Liver (tissue), 9 donors: Measurements from ENCODE around the gene DOCK1. TPM values are rescaled to one million over a fixed set of nuclear protein-coding genes. Genes with fewer than 3 reads are reported as not detected.

Experiments
- DNase-seq: peaks from one replicate; pipeline ENCODE4 v3.0.0-alpha.2; 2017; ENCODE audit warnings: low spot score
- H3K27ac ChIP-seq, 2 donors: one replicate each; pipeline ENCODE4 v1.7.0; 2013; ENCODE audit warnings: inconsistent platforms in 2 of 2, low read length in 2 of 2, control low read depth in 1 of 2, low read depth in 1 of 2, mild to moderate bottlenecking in 1 of 2
- H3K27me3 ChIP-seq, 4 donors: one replicate each; pipeline versions ENCODE4 v1.6.1 to v1.7.0; 2013; ENCODE audit warnings: low read length in 3 of 4, inconsistent platforms in 1 of 4, mild to moderate bottlenecking in 1 of 4, moderate library complexity in 1 of 4; ENCODE audit not compliant: control insufficient read depth in 4 of 4, insufficient read depth in 4 of 4
- H3K36me3 ChIP-seq, 4 donors: one replicate each; pipeline versions ENCODE4 v1.6.1 to v1.7.0; 2013; ENCODE audit warnings: low read length in 3 of 4, mild to moderate bottlenecking in 3 of 4, low read depth in 1 of 4, moderate library complexity in 1 of 4; ENCODE audit not compliant: control insufficient read depth in 4 of 4, insufficient read depth in 3 of 4
- H3K4me1 ChIP-seq, 4 donors: one replicate each; pipeline versions ENCODE4 v1.6.1 to v1.7.0; 2013; ENCODE audit warnings: low read length in 3 of 4, mild to moderate bottlenecking in 3 of 4, moderate library complexity in 1 of 4; ENCODE audit not compliant: control insufficient read depth in 4 of 4, insufficient read depth in 4 of 4
- H3K4me3 ChIP-seq, 3 donors: one replicate each; pipeline versions ENCODE4 v1.6.1 to v1.7.0; 2013; ENCODE audit warnings: low read length in 3 of 3, control low read depth in 1 of 3, low read depth in 1 of 3, mild to moderate bottlenecking in 1 of 3
- H3K9ac ChIP-seq, 2 donors: one replicate each; pipeline ENCODE4 v1.7.0; 2013; ENCODE audit warnings: low read length in 2 of 2, mild to moderate bottlenecking in 2 of 2, moderate library complexity in 2 of 2, control low read depth in 1 of 2, low read depth in 1 of 2
- H3K9me3 ChIP-seq, 4 donors: one replicate each; pipeline versions ENCODE4 v1.6.1 to v1.7.0; 2013; ENCODE audit warnings: low read length in 3 of 4; ENCODE audit not compliant: control insufficient read depth in 4 of 4
- ATF3 ChIP-seq: IDR thresholded peaks from 2 replicates; pipeline ENCODE4 v1.6.1; 2016; ENCODE audit warnings: antibody characterized with exemption
- HNF4G ChIP-seq: IDR thresholded peaks from 2 replicates; pipeline ENCODE4 v1.6.1; 2016; ENCODE audit warnings: antibody characterized with exemption
- JUND ChIP-seq, 2 donors: IDR thresholded peaks; 2 replicates each; pipeline ENCODE4 v1.6.1; 2016; ENCODE audit warnings: antibody characterized with exemption in 2 of 2
- RAD21 ChIP-seq, 2 donors: IDR thresholded peaks; 2 replicates each; pipeline ENCODE4 v1.6.1; 2016; ENCODE audit warnings: antibody characterized with exemption in 2 of 2, mild to moderate bottlenecking in 2 of 2
- RXRA ChIP-seq, 2 donors: IDR thresholded peaks; 2 replicates each; pipeline ENCODE4 v1.6.1; 2017 to 2018; ENCODE audit warnings: antibody characterized with exemption in 2 of 2, mild to moderate bottlenecking in 1 of 2
- TAF1 ChIP-seq: conservative IDR thresholded peaks from 2 replicates; pipeline ENCODE4 v1.6.1; 2016; ENCODE audit warnings: antibody characterized with exemption, mild to moderate bottlenecking
- WGBS: extraction: QIAGEN DNeasy Blood & Tissue Kit; methylation state at CpG from one replicate; pipeline ENCODE4 v1.1.7; 2013; 5-methylcytosine and 5-hydroxymethylcytosine counted together
- polyA plus RNA-seq, 2 donors: library from polyadenylated mRNA; stranded (reverse) in 1 of 2; unstranded in 1 of 2; fragments of 200-250 nt in 1 of 2; fragments of >200 nt in 1 of 2; fragmentation: Nextera tagmentation in 1 of 2; extraction: Ambion mirVana in 1 of 2; gene quantifications; one replicate each; pipeline versions ENCODE4 v1.2.1 to v1.2.3, GENCODE V29; 2013 to 2015
- total RNA-seq, 2 donors: library from RNA; depleted of rRNA; stranded (reverse); fragments of >200 nt; gene quantifications; one replicate each; pipeline ENCODE4 v1.2.3, GENCODE V29; 2014
- TF ChIP-seq, protein P1 (sequence below): IDR thresholded peaks from 2 replicates; pipeline ENCODE4 v1.6.1; 2016; ENCODE audit warnings: antibody characterized with exemption
- donor health status: healthy.
- donor health status: healthy.
- donor health status: healthy.
- donor health status: healthy.
- donor health status: healthy.

The DOCK1 gene
- total and polyA plus RNA-seq, 4 donors, result 3.8 to 28.8 (median 9.1) TPM

- no peak for DNase-seq
- Histone ChIP-seq H3K9me3 (no peaks in the 10 kb centered on the region), H3K4me3 (no peak overlapping the region), H3K27ac (no peak overlapping the region), H3K27me3 (no peaks in the 10 kb centered on the region), H3K36me3 (peaks cover 0 to 2% (median 0%) of the 10 kb centered on the region in 4 donors), H3K4me1 (no peaks in the 10 kb centered on the region), H3K9ac (no peak overlapping the region)
- WGBS, result 98% methylated on average over 6 of the region's 6 CpGs
- TF ChIP-seq JUND (IDR thresholded peaks at IDR 0.05), result no peak
Measured at GRCh38 chr10:127275272-127275671, 370.0 kb downstream of the DOCK1 start.

DNA sequence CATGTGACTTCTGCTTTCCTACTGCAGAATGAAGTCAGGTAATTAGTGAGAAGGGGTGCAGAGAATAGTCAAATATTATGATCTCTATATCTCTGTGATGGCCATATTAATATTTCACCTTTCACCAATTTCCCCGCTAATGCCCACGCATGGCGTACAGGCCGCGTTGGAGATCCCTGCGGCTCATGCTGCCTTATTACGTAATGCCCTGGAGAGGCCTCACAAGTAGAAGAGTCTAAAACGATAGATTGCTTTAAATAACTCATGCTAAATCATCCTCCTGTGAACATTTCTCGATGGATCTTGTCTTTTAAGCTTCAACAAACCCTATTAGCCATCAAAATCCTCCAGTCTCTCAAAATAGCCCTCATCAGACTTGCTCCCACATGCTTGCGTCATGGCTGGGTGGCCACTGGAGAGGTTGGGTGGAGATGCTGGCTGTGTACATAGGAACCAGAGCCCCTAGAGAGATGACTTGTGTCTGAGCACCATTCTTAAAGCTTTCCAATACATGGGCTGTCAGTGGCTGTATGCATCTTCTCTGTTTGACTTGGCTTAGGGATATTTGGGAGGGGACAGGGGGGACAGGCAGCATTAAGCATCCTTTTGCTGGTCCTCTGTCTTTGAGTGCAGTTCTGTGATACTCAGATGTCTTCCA lies 370.7 kb downstream of the DOCK1 start:
- no peak for DNase-seq
- 96% methylated on average over 10 of the region's 10 CpGs for WGBS
- Histone ChIP-seq H3K27ac (no peak overlapping the region), H3K27me3 (no peaks in the 10 kb centered on the region), H3K9me3 (no peaks in the 10 kb centered on the region), H3K36me3 (peaks cover 0 to 5% (median 0%) of the 10 kb centered on the region in 4 donors), H3K9ac (no peak overlapping the region), H3K4me1 (no peaks in the 10 kb centered on the region), H3K4me3 (no peak overlapping the region)
- TF ChIP-seq, protein P1, sequence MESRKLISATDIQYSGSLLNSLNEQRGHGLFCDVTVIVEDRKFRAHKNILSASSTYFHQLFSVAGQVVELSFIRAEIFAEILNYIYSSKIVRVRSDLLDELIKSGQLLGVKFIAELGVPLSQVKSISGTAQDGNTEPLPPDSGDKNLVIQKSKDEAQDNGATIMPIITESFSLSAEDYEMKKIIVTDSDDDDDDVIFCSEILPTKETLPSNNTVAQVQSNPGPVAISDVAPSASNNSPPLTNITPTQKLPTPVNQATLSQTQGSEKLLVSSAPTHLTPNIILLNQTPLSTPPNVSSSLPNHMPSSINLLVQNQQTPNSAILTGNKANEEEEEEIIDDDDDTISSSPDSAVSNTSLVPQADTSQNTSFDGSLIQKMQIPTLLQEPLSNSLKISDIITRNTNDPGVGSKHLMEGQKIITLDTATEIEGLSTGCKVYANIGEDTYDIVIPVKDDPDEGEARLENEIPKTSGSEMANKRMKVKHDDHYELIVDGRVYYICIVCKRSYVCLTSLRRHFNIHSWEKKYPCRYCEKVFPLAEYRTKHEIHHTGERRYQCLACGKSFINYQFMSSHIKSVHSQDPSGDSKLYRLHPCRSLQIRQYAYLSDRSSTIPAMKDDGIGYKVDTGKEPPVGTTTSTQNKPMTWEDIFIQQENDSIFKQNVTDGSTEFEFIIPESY, result no peak
- no peak for TF ChIP-seq TAF1
- TF ChIP-seq RXRA (IDR thresholded peaks at IDR 0.05), result no peak
- TF ChIP-seq RAD21 (IDR thresholded peaks at IDR 0.05), result no peak
- no peak for TF ChIP-seq HNF4G

DNA sequence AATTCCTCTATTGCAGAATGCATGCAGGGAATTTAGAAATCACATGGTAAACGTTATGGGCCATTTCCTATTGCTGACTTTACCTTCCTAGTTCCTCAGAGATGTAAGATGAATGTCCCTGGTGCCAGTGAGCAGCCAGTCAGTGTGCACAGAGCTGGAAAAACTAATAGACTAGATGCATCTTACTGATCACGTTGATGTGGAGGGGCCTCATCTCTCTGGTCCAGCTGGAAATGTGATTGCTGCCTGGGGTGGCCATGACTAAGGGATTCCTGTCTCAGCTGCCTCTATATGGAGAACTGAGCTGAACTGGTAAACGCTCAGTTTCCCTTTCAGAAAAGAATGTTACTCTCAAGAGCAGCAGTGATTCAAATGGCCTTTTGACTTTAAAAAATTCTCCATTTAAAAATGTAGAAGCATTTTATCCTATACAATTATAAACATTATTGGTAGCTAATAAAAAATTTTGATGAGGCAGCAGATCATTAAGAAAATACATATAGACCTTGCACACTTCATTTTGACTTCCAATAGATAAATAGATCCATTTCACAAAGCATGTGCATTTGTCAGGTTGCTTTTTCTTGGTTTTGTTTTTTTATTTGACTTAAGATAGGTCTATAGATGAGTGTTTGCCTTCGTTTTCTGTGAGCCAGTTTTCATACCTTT lies 371.7 kb downstream of the DOCK1 start:
- TF ChIP-seq, protein P1, result no peak
- TF ChIP-seq HNF4G (no peak), RAD21 (IDR thresholded peaks at IDR 0.05) (no peak), ATF3 (no peak), RXRA (IDR thresholded peaks at IDR 0.05) (no peak), JUND (IDR thresholded peaks at IDR 0.05) (no peak)
- 75% methylated on average over 4 of the region's 4 CpGs for WGBS

More for the DNA sequence above, 371.7 kb downstream of the DOCK1 start:
- Histone ChIP-seq H3K9ac (no peak overlapping the region), H3K36me3 (peaks cover 0 to 5% (median 0%) of the 10 kb centered on the region in 4 donors), H3K9me3 (no peaks in the 10 kb centered on the region), H3K4me3 (no peak overlapping the region), H3K27ac (no peak overlapping the region), H3K4me1 (no peaks in the 10 kb centered on the region), H3K27me3 (no peaks in the 10 kb centered on the region)
- DNase-seq, result no peak
